GM18526 (cell line): Measurements from ENCODE around the gene DUS1L.

Experiments used
- POLR2A ChIP-seq: IDR thresholded peaks from 3 replicates; pipeline ENCODE4 v1.6.1; 2011; ENCODE audit not compliant: insufficient read length; ENCODE audit errors: extremely low read depth

Gene DUS1L

DNA sequence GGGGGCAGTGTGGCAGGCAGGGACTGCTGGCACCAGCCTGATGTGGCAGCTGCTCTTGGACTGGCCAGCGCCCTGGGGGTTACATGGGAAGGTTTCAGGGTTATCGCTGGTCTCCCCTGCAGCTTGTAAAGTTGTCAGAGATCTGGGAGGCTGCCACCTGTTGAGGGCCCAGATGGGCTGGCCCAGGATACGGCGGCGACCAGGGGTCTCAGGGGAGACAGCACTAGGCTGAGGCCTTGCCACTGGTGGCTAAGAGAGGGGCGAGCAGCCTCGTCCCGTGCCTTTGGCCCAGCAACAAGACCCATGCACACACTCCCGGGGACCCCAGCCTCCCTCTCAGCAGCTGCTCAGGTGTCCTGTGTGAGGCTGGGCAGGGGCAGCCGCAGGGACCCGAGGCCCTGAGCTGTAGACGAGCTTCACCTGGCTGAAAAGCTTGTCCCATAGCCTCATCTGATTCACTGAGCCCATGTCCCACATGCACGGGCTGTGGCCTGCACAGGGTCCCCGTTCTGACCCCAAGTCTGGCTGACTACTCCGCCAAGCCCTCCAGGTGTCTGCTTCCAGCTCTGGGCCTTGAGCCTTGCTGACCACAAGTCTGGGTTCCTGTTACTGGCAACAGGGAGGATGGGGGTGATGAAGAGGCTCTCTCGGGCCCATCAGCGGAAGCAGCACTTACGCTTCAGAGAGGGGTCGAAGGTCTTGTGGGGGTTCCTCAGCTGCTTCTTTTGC, 6.2 kb downstream of the DUS1L start:
- no peak for TF ChIP-seq POLR2A

DNA sequence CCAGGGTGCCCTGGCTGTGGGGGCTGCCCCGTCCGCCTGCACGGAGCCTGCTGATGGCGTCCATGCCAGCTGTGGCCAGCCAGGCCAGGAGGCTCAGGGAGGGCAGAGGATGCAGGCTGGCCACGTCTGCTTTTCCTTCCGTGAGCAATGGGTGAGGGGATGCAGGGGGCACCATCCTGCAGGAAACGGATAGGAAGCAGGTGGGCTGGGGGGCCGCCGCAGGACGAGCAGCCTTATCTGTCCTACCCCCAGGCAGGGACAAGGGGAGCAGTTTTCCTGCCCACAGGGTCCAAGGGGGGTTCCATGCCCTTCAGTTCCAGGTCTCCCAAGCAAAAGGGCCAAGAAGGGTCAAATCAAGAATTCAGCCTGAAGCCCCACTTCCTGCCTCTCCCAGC, 6.8 kb downstream of the DUS1L start:
- no peak for TF ChIP-seq POLR2A

DNA sequence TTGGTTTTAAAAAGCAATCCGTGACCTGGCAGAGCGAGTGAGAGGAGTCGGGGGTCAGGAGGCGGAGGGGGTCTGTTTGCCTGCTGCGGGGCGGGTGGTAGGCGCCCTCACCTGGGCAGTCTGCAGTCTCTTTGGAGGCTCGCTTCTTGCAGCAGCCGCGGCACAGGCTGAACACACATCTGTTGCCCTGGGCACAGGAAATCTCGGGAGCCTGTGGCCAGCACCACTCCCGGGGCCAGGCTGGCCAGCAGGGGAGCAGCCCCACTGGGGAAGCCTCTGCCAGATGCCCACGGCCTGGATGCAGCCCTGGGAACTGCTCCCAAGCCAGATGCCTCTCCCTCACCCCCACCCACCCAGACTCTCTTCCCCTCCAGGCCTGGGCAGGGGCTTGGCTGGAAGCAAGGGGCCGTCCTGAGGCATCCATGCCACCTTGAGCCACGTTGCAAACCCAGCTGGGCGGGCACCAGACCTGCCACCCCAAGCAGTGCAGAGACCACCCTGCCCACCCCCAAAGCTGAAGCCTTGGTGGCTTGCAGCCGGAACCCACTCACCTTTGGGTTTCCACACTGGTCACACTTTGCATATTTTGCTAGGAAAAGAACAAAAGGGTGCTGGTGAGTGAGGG, 7.3 kb downstream of the DUS1L start:
- TF ChIP-seq POLR2A, result no peak

DNA sequence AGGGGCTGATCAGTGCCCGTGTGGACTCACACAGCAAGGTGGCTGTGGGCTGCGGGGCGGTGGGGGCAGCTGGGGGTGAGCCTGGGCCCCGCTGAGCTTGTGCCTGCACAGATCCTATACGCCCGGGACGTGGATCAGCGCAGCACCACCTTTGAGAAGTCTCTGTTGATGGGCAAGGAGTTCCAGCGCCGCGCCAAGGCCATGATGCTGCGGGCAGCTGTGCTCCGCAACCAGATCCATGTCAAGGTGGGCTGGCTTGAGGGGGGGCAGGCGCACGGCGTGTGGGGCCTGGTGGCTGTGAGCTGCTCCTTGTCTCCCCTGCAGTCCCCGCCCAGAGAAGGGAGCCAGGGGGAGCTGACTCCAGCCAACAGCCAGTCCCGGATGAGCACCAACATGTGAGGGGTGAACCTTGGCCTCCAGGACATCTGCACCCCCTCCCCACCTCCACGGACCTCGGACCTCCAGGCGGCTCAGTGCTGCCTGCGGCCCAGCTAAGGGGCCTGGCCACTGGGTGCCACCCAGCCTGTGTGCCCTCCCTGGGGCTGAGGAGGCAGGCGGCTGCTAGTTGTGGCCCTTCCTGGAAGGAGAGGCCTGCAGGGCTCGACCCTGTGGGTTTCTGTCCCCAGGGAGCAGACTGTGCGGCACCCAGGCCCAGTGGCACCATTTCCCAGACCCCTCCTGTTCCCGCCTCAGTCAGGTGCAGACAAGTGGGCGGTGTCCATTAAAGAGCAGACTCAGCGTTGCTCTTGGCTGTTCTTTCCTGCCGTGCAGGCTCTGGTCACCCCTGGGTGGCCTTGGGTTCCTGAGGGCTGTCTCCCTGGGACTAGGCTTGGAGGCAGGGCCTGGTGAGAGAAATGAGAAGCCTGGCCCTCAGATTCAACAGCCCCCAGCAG, 8.6 kb downstream of the DUS1L start:
- TF ChIP-seq POLR2A, result no peak

DNA sequence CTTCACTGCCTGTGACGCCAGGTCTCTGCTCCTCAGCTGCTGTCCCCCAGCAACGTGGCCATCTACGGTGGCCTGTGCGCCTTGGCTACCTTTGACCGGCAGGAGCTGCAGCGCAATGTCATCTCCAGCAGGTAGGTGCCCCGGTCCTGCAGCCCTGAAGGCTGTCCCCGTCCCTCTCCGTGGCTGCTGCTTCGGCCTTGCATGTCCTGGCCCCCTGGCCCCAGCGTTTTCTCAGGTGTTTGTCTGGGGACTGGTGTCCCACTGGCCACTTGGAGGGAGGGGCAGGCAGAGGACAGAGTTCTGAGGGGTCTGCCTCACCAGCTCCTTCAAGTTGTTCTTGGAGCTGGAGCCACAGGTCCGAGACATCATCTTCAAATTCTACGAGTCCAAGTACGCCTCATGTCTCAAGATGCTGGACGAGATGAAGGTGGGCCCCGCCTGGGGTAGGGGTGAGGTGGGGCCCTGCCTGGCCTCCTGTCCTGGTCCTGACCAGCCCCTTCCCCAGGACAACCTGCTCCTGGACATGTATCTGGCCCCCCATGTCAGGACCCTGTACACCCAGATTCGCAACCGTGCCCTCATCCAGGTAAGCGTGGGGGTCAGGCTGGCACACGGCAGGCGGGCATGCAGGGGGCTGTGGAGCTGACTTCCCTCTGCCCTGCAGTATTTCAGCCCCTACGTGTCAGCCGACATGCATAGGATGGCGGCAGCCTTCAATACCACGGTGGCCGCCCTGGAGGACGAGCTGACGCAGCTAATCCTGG, 9.5 kb downstream of the DUS1L start:
- no peak for TF ChIP-seq POLR2A

DNA sequence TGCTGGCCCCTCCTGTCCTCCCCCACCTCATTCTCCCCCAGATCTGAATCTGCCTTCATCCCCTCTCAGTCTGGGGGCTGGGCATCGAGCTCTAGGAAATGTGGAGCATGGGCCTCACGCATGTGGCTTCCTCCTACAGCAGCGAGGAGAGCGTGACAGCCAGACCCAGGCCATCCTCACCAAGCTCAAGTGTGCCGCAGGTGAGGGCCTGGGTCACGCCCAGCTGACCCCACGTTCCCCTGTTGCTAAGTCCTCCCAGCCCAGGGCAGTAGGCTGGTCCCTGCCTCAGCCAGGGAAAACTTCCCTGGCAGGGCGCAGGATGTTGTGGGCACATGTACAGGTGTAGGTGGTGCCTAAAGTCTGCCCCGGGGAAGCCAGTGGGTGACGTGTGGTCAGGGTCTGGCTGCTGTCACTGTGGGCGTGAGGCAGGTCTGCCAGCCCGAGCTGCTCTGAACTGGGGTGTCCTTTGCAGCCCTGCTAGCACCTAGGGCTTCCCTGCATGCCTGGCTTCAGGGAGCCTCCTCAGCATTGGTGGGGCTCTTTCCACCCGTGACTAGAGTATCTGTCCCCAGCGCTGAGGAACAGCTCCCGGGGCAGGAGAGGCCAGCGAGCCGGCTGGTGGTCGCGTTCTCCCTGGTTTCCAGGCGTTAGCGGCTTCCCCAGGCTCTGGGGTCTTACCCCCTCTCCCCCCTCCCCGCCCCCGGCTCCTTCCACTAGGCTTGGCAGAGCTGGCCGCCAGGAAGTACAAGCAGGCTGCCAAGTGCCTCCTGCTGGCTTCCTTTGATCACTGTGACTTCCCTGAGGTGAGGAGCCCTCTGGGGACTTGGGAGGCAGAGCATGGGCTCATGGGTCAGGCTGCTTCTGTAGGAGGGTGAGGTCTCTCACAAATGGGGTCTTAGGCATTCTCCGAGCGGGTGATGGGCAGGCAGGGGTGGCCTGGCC, 10.3 kb downstream of the DUS1L start:
- no peak for TF ChIP-seq POLR2A

DNA sequence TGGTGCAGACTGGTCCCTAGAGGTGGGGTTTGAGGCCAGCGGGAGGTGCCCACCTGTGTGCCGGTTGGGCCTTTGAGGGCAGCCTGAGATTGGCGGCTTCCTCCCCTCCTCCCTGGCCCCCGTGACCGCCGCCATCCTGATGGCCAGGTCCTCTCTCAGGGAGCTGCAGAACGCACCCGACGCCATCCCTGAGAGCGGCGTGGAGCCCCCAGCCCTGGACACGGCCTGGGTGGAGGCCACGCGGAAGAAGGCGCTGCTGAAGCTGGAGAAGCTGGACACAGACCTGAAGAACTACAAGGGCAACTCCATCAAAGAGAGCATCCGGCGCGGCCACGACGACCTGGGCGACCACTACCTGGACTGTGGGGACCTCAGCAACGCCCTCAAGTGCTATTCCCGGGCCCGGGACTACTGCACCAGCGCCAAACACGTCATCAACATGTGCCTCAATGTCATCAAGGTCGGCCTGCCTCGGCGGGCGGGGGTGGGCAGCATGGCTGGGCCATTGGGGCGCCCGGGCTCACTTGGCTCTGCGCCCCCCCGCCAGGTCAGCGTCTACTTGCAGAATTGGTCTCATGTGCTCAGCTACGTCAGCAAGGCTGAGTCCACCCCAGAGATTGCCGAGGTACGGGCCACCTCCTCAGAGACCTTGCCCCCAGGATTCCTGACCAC, 11.1 kb downstream of the DUS1L start:
- TF ChIP-seq POLR2A, result no peak

DNA sequence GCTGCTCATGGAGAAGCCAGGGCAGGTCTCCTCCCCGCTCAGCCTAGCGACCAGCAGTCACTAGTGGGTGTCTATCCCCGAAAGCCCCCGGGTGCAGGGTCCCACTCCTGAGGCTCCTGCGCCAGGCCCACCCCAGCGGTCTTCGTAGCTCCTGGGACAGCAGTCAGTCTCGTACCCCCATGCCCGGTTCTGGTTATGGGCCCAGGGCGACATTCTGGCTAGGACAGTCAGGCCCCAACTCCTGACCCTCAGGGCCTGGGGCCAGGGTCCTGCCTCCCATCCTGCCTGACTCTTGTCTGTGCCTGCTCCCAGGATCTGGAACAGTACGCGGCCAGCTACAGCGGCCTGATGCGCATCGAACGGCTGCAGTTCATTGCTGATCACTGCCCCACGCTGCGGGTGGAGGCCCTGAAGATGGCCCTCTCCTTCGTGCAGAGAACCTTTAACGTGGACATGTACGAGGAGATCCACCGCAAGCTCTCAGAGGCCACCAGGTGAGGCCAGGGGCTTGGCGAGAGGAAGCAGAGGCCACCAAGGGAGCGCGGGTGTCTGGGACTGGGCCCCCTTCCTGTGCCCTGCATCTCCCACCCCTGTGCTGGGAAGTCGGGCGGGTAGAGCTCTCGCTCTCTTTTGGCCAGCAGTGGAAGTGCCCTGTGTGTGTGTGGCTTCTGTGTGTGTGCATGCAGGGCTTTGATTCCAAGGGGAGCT, 11.9 kb downstream of the DUS1L start:
- no peak for TF ChIP-seq POLR2A

DNA sequence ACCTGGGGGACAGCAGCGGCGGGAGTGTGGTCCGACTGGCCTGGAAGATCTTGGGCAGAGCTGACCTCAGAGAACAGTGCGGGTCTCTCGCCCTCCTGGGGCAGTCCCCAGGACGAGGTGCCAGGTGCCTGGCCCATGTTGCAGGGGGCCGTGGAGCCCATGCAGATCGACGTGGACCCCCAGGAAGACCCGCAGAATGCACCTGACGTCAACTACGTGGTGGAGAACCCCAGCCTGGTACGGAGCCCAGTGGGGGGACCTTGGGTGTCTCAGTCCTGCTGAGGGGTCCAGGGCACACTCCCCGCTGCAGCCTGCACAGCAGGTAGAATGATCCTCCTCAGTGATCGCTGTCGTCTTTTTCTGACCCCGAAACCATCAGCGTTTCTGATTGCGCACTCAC, 12.5 kb downstream of the DUS1L start:
- no peak for TF ChIP-seq POLR2A

DNA sequence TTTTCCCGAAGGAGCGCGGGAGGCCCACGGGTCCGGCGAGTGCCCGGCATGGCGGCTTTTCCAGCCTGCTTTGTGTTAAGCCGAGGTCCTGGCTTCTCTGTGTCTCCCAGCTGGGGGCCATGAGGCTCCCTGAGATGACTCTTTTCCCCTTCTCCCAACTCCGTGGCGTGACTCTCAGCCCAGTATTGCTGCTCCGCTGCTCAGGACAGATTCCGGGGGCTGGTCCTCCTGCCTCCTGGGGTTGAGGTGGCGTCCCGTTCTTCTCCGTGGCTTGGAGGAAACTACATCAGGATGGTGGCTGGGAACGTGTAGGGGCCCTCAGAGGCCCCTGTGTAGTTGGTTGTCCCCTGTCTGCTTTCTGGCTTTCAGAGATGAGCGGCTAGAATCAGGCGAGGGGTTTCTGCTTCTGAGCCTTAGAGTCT, 13.0 kb downstream of the DUS1L start:
- TF ChIP-seq POLR2A, result no peak

DNA sequence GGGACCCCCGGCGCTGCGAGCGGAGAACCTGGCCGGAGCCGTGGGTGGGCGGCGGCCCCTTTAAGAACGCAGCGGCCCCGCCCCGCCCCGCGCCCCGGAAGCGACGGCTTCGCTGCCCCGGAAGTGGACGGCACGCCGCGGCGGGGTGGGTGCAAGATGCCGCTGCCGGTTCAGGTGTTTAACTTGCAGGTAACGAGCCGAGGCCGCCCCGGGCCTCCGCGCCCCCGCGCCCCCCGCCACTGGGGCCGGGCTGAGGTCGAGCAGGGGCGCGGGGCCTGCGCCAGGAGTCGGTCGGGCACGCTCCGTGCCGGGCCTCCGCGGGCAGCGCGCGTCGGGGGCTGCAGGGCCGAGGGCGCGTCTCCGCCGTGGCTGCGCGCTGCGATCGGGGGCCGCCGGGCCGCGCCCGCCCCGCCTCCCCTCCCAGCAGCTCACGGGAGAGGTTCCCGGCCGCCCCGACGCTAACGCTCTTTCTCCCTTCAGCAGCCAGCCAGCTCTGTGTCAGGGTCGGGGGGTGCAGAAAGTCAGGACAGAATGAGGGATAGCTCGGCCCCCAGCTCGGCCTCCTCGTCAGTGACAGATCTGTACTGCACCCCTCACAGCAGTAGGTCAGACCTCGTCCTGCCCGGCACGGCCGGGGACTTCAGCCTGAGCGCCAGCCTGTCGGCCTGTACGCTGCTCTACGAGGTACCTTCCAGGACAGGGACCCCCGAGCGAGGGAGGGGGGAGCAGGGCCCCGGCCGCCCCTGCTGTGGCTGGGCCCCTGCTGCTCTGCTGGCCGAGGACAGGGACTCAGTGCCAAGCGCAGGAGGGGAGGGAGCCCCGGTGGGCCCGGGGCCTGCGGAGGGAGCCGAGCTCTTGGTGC, 13.6 kb downstream of the DUS1L start, which contains the start of the genes GPS1 and RFNG:
Gene GPS1, plus strand, starts transcription at position 123 of the 862 bp plus-strand sequence. Its CDS starts 34 bp downstream, at position 157.
Gene RFNG, minus strand, starts transcription at position 36 of the 862 bp plus-strand sequence. CDS start 45 bp downstream, outside the sequence.
- TF ChIP-seq POLR2A, result peak; percentile 59
